Measurements from ENCODE around the gene DHRS13.
"Not testable (repeated sequence)": the region's sequence is repeated elsewhere in the genome, so short reads cannot be mapped to it uniquely, and the experiment has no call there.

DNA sequence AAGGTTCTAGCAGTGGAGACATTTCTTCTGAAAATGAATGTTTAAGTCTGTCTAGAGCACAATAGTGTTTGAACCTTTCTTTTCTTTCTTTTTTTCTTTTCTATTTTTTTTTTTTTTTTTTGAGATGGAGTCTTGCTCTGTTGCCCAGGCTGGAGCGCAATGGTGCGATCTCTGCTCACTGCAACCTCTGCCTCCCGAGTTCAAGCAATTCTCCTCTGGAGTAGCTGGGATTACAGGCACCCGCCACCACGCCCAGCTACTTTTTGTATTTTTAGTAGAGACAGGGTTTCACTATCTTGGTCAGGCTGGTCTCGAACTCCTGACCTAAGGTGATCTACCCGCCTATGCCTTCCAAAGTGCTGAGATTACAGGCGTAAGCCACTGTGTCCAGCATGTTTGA, 31.6 kb upstream of the DHRS13 start:
- TF ChIP-seq, protein P1, sequence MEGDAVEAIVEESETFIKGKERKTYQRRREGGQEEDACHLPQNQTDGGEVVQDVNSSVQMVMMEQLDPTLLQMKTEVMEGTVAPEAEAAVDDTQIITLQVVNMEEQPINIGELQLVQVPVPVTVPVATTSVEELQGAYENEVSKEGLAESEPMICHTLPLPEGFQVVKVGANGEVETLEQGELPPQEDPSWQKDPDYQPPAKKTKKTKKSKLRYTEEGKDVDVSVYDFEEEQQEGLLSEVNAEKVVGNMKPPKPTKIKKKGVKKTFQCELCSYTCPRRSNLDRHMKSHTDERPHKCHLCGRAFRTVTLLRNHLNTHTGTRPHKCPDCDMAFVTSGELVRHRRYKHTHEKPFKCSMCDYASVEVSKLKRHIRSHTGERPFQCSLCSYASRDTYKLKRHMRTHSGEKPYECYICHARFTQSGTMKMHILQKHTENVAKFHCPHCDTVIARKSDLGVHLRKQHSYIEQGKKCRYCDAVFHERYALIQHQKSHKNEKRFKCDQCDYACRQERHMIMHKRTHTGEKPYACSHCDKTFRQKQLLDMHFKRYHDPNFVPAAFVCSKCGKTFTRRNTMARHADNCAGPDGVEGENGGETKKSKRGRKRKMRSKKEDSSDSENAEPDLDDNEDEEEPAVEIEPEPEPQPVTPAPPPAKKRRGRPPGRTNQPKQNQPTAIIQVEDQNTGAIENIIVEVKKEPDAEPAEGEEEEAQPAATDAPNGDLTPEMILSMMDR (conservative IDR thresholded peaks at IDR 0.05) = not testable (repeated sequence)
- TF ChIP-seq ZFX (IDR thresholded peaks at IDR 0.05) = not testable (repeated sequence)

Measured in C4-2B (cell line).